Chondrocyte (in vitro differentiated cells): ENCODE measurements around the gene TRMT10B. TPM values are rescaled to one million over a fixed set of nuclear protein-coding genes. Genes with fewer than 3 reads are reported as not detected.

Source experiments
- DNase-seq: peaks from one replicate; pipeline ENCODE4 v3.0.0; 2021; ENCODE audit warnings: mixed read lengths, low spot score
- H3K27ac Mint-ChIP-seq: one replicate; pipeline ENCODE4 v1.8.0; 2021; ENCODE audit warnings: mild to moderate bottlenecking, moderate library complexity, mixed read lengths; ENCODE audit not compliant: unreplicated experiment
- H3K27me3 Mint-ChIP-seq: 2 replicates; pipeline ENCODE4 v1.8.0; 2021; ENCODE audit warnings: low read depth, mixed read lengths
- H3K36me3 Mint-ChIP-seq: 2 replicates; pipeline ENCODE4 v1.8.0; 2021; ENCODE audit warnings: low read depth, mixed read lengths
- H3K4me1 Mint-ChIP-seq: 2 replicates; pipeline ENCODE4 v1.8.0; 2021; ENCODE audit warnings: low read depth, mild to moderate bottlenecking, mixed read lengths
- H3K4me3 Mint-ChIP-seq: one replicate; pipeline ENCODE4 v1.8.0; 2021; ENCODE audit warnings: mild to moderate bottlenecking, moderate library complexity, mixed read lengths; ENCODE audit not compliant: unreplicated experiment
- H3K9me3 Mint-ChIP-seq: 2 replicates; pipeline ENCODE4 v1.8.0; 2021; ENCODE audit warnings: low read depth, mixed read lengths
- CTCF ChIP-seq: fragments of 200-600 bp; sonication (generic); IDR thresholded peaks from 2 replicates; pipeline ENCODE4 v1.5.0; 2021; ENCODE audit warnings: antibody characterized with exemption, mild to moderate bottlenecking, moderate library complexity
- total RNA-seq: library from RNA; stranded (reverse); gene quantifications from 3 replicates; pipeline ENCODE4 v1.2.1, GENCODE V29; 2021

TRMT10B gene
- total RNA-seq, 1 donor from 2014 or later: 5.7 TPM

GRCh38 chr9:37715260-37715659, 38.3 kb upstream of the TRMT10B start:
- Mint-ChIP-seq H3K4me3 (no peak overlapping the region), H3K9me3 (peaks cover 4% of the 10 kb centered on the region), H3K4me1 (no peaks in the 10 kb centered on the region), H3K27me3 (peaks cover 35% of the 10 kb centered on the region), H3K36me3 (no peaks in the 10 kb centered on the region), H3K27ac (no peak overlapping the region)
- DNase-seq: no peak
- no peak for TF ChIP-seq CTCF

DNA sequence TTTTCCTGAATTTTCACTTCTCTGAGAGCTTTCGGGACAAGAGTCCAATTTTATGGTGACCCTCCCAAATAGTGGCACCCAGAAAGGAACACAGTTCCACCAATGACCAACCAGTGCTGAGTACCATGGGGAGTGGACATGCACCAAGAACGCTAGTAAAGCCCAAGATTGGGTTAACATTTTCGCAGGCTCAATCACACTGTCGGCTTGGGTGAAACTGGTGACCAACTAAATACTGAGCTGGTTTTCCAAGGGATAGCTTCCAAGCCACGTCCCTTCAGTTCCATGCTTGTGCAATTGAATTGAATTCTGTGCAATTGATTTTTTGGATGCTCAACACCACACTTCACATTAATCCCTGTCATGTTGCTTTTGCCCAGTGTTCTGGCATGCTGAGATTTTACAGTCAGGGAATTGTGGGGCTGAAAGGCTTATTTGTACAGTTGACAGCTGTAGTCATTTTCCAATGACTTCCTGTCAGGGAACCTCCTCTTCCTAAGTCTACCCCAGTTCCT, 37.6 kb upstream of the TRMT10B start:
- peaks cover 4% of the 10 kb centered on the region for H3K9me3 Mint-ChIP-seq
- peaks cover 36% of the 10 kb centered on the region for H3K27me3 Mint-ChIP-seq
- H3K4me1 Mint-ChIP-seq: no peaks in the 10 kb centered on the region
- H3K27ac Mint-ChIP-seq: no peak overlapping the region
- no peak for TF ChIP-seq CTCF
- DNase-seq: no peak
- no peaks in the 10 kb centered on the region for H3K36me3 Mint-ChIP-seq
- no peak overlapping the region for H3K4me3 Mint-ChIP-seq

DNA sequence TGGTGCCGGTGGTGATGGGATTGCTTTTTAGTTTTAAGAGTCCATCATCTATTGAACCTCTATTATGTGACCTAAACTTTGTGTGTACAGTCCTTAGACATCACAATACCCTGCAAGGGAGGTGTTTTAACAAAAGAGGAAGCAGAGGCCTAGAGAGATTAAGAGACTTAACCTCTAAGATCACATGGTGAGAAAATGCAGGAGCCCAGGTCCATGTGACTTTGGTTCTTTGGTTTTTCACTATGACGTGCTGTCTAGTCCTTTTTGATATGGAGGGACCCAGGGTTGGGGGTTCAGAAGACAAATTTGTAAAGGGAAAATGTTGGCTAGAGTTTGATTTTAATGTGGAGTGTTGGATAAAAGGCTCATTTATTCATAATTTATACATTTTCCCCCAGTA, 34.1 kb upstream of the TRMT10B start:
- Mint-ChIP-seq H3K27ac (no peak overlapping the region), H3K4me1 (no peaks in the 10 kb centered on the region), H3K4me3 (no peak overlapping the region), H3K27me3 (peaks cover 36% of the 10 kb centered on the region), H3K9me3 (no peaks in the 10 kb centered on the region), H3K36me3 (no peaks in the 10 kb centered on the region)
- no peak for DNase-seq
- no peak for TF ChIP-seq CTCF

GRCh38 chr9:37727013-37727412, 26.6 kb upstream of the TRMT10B start:
- H3K36me3 Mint-ChIP-seq: peaks cover 1% of the 10 kb centered on the region
- H3K4me1 Mint-ChIP-seq: no peaks in the 10 kb centered on the region
- no peak for DNase-seq
- peaks cover 39% of the 10 kb centered on the region for H3K27me3 Mint-ChIP-seq
- no peak overlapping the region for H3K4me3 Mint-ChIP-seq
- no peak for TF ChIP-seq CTCF
- no peaks in the 10 kb centered on the region for H3K9me3 Mint-ChIP-seq
- no peak overlapping the region for H3K27ac Mint-ChIP-seq

DNA sequence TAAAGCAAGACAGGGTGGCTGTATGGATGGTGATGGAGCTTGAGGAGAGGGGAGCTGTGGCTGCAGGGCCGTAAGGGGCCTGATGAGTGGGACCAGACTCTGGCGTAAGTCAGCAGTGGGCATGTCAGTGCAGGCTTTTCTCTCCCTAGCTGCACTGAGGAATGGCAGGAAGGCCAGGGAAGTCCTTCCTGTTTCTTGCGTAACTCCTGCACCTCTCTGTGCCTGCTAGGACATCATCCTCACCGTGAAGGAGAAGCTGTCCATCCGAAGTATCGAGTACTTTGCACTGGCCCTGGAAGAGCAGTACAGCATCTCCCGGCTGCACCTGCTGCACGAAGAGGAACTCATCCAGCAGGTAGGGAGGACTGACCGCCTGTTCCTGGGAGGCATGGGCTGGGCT, 24.1 kb upstream of the TRMT10B start:
- peaks cover 48% of the 10 kb centered on the region for H3K27me3 Mint-ChIP-seq
- H3K4me1 Mint-ChIP-seq: no peaks in the 10 kb centered on the region
- peaks cover 1% of the 10 kb centered on the region for H3K36me3 Mint-ChIP-seq
- no peak for DNase-seq
- no peak overlapping the region for H3K27ac Mint-ChIP-seq
- no peaks in the 10 kb centered on the region for H3K9me3 Mint-ChIP-seq
- H3K4me3 Mint-ChIP-seq: no peak overlapping the region
- TF ChIP-seq CTCF: no peak
